GM12875 (cell line): ENCODE data around the gene ADAMTS13.

Experiments
- H3K4me3 ChIP-seq: one replicate; pipeline ENCODE4 v1.5.1; 2011; ENCODE audit warnings: low read depth, low read length, control low read depth
- CTCF ChIP-seq: IDR thresholded peaks from 2 replicates; pipeline ENCODE4 v1.5.1; 2011; ENCODE audit warnings: low read depth, mild to moderate bottlenecking, control low read depth, inconsistent platforms, low read length, moderate library complexity, borderline replicate concordance; ENCODE audit not compliant: insufficient read depth

The ADAMTS13 gene

GRCh38 chr9:133505186-133505830, 83.1 kb downstream of the ADAMTS13 start:
- no peak for TF ChIP-seq CTCF
- H3K4me3 ChIP-seq, result no peak overlapping the region

- no peak overlapping the region for H3K4me3 ChIP-seq
- TF ChIP-seq CTCF, result no peak
Measured at GRCh38 chr9:133505901-133506652, 83.9 kb downstream of the ADAMTS13 start.

GRCh38 chr9:133506653-133507038, 84.5 kb downstream of the ADAMTS13 start:
- no peak for TF ChIP-seq CTCF
- H3K4me3 ChIP-seq, result no peak overlapping the region

GRCh38 chr9:133507246-133507965, 85.2 kb downstream of the ADAMTS13 start:
- TF ChIP-seq CTCF, result no peak
- H3K4me3 ChIP-seq, result no peak overlapping the region

GRCh38 chr9:133508046-133508445, 85.9 kb downstream of the ADAMTS13 start:
- no peak overlapping the region for H3K4me3 ChIP-seq
- no peak for TF ChIP-seq CTCF
